Ascending aorta (tissue), 2 donors: ENCODE data around the gene FKTN. TPM values are rescaled to one million over a fixed set of nuclear protein-coding genes. Genes with fewer than 3 reads are reported as not detected.
A peak's percentile ranks its signal among the peaks of the same experiment; 100 is the strongest.
"Not testable (repeated sequence)": the region's sequence is repeated elsewhere in the genome, so short reads cannot be mapped to it uniquely, and the experiment has no call there.

Source experiments
- DNase-seq, 2 donors: peaks; one replicate each; pipeline ENCODE4 v3.0.0-alpha.2; 2019; ENCODE audit warnings: low spot score in 2 of 2
- H3K27ac ChIP-seq, 2 donors: fragments of 200-600 bp; sonication (generic); one replicate each; pipeline ENCODE4 v1.5.1; 2016 to 2017; ENCODE audit warnings: mild to moderate bottlenecking in 1 of 2
- H3K27me3 ChIP-seq: fragments of 200-600 bp; sonication (generic); one replicate; pipeline ENCODE4 v1.5.1; 2017
- H3K36me3 ChIP-seq, 2 donors: fragments of 200-600 bp; sonication (generic); one replicate each; pipeline ENCODE4 v1.5.1; 2016
- H3K4me1 ChIP-seq, 2 donors: fragments of 200-600 bp; sonication (generic); one replicate each; pipeline ENCODE4 v1.5.1; 2016 to 2017; ENCODE audit warnings: mild to moderate bottlenecking in 1 of 2
- H3K4me3 ChIP-seq, 2 donors: fragments of 200-600 bp; sonication (generic); one replicate each; pipeline ENCODE4 v1.5.1; 2016 to 2017; ENCODE audit warnings: mild to moderate bottlenecking in 1 of 2
- H3K9me3 ChIP-seq, 2 donors: fragments of 200-600 bp; sonication (generic); one replicate each; pipeline ENCODE4 v1.5.1; 2016
- intact Hi-C: fragments of 100-400 bp; cut with DNase I; formaldehyde crosslinking; loops from one replicate; pipeline ENCODE4 v1.15.1; 2023
- total RNA-seq: library from RNA; depleted of rRNA; stranded (reverse); fragments of >200 nt; gene quantifications from one replicate; pipeline ENCODE4 v1.1.0, GENCODE V29; 2016
- TF ChIP-seq, protein P1 (sequence below), 3 experiments: fragments of 200-600 bp in 2 of 3; fragments of 450-650 bp in 1 of 3; sonication (generic) in 2 of 3; IDR thresholded peaks; one replicate each; pipeline ENCODE4 v1.5.1; 2016 to 2019; ENCODE audit warnings: antibody characterized with exemption in 3 of 3, mild to moderate bottlenecking in 1 of 3, moderate library complexity in 1 of 3

The FKTN gene
- total RNA-seq: 5.4 TPM

DNA sequence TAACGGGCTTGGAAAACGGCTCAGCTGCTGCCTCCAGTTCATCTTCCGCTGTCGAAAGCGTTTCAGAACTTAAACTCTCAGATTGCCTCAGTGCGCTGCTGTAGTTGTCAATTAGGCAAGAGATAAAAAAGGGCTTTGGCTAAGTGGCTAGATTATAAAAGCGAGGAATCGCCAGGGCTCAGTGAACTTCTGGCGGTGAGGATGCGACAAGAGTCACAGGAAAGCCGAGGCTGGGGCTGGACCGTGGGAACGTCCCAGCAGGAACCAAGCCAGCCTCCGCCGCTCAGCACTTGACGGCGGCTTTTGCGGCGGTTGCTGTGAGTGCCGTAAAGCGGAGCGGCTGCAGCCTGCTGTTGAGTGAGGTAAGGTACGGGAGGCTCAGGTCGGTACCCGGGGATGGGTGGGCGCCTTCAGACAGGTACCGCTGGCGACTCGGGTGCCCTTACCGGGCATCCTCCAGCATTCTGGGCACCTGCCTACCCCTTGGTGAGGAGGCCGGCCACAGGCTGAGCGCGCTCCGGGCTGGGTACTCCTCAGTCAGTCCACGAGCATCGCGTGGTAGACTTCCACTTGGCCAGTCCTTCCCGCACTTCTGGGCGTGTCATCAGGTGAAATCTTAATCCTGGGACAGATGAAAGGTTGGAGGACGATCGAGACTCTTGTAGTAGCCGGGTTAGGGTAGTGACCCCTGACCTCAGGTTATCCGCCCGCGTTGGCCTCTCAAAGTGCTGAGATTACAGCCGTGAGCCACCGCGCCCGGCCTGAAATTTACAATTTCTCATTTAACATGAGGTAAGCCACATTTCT lies at the start of gene FKTN:
Gene FKTN (plus strand): TSS at position 328 of the 807 bp plus-strand sequence. CDS start 16,902 bp downstream, outside the sequence.
- Histone ChIP-seq H3K27ac (peak within 1 kb of the TSS; percentile 54 to 56), H3K4me3 (peak within 1 kb of the TSS; percentile 72 to 85), H3K36me3 (peaks cover 0 to 14% of the 10 kb centered on the region in 2 donors), H3K27me3 (no peaks in the 10 kb centered on the region), H3K4me1 (peaks cover 0 to 8% of the 10 kb centered on the region in 2 donors), H3K9me3 (peaks cover 0 to 15% of the 10 kb centered on the region in 2 donors)
- intact Hi-C loops: loop anchor here (5.0 to 10.0 kb wide), 2 partner anchors 111 to 643 kb away; partner anchors contain the start of gene FSD1L
- peak; percentile 64 to 91 for DNase-seq
- TF ChIP-seq, protein P1, sequence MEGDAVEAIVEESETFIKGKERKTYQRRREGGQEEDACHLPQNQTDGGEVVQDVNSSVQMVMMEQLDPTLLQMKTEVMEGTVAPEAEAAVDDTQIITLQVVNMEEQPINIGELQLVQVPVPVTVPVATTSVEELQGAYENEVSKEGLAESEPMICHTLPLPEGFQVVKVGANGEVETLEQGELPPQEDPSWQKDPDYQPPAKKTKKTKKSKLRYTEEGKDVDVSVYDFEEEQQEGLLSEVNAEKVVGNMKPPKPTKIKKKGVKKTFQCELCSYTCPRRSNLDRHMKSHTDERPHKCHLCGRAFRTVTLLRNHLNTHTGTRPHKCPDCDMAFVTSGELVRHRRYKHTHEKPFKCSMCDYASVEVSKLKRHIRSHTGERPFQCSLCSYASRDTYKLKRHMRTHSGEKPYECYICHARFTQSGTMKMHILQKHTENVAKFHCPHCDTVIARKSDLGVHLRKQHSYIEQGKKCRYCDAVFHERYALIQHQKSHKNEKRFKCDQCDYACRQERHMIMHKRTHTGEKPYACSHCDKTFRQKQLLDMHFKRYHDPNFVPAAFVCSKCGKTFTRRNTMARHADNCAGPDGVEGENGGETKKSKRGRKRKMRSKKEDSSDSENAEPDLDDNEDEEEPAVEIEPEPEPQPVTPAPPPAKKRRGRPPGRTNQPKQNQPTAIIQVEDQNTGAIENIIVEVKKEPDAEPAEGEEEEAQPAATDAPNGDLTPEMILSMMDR (IDR thresholded peaks at IDR 0.05): no peak

DNA sequence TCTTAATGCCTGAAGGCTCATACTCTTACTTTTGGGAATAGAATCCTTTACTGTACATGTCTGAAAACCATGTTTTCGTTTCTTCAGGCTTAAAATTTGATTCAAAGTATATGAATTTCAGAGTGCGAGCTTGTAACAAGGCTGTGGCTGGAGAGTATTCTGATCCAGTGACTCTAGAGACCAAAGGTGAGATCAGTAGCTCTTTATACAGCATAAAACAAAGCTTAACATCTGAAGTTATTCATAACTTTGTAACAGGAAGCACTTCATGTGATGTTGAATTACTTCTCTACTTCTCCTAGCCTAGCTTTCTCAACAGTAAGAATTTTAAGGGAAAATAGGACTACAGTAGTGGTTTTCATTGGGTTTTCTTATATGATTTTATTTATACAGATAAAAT lies 49.4 kb upstream of the FKTN start:
- H3K36me3 ChIP-seq: peaks cover 0 to 13% of the 10 kb centered on the region in 2 donors
- no peak for DNase-seq
- no peaks in the 10 kb centered on the region for H3K4me1 ChIP-seq
- TF ChIP-seq, protein P1 (IDR thresholded peaks at IDR 0.05): no peak
- H3K27ac ChIP-seq: no peak overlapping the region
- intact Hi-C loops: no loop called here
- H3K4me3 ChIP-seq: no peak overlapping the region
- H3K9me3 ChIP-seq: no peaks in the 10 kb centered on the region
- H3K27me3 ChIP-seq: no peaks in the 10 kb centered on the region

DNA sequence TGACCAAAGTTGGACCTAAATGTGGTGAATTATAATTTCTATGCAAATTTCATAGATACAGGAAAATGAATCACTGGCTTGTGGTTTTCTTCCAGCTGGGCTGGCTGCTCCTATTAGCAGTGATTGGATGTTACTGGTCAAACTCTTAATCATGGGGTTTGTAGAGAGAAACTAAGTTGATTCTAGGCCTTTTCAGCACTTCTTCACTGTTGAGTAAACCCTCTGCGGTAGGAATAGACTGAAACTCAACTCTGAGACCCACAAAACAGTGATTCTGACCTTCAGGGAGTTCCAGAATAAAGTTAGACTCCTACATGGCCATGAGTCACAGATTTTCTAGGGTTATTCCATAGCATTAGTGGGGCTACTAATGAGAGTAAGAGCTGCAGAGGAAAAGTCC lies 47.9 kb upstream of the FKTN start:
- TF ChIP-seq, protein P1 (IDR thresholded peaks at IDR 0.05): no peak

DNA sequence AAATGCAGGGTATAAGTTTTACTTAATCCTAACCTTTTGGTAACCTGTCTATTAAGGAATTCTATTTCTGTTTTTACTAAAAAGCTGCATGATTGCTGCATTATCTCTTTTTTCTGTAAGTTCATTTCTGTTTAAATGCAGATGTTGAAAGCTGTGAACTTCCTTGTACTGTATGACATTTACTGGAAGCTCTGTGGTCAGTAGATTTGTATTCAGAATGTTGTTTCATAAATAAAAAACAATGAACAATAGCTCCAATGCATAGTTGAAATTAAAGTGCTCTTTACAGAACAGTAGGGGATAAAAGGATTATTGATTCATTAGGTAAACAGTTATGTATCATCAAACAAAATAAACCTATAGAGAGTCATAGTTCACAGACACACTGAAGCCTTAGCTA lies 46.5 kb upstream of the FKTN start:
- H3K9me3 ChIP-seq: no peaks in the 10 kb centered on the region
- TF ChIP-seq, protein P1 (IDR thresholded peaks at IDR 0.05): no peak
- peaks cover 0 to 22% of the 10 kb centered on the region in 2 donors for H3K36me3 ChIP-seq
- DNase-seq: no peak
- H3K4me3 ChIP-seq: no peak overlapping the region
- H3K27me3 ChIP-seq: no peaks in the 10 kb centered on the region
- no peak overlapping the region for H3K27ac ChIP-seq
- no peaks in the 10 kb centered on the region for H3K4me1 ChIP-seq
- intact Hi-C loops: no loop called here

More for the DNA sequence above, 47.9 kb upstream of the FKTN start:
- no peak for DNase-seq
- H3K9me3 ChIP-seq: no peaks in the 10 kb centered on the region
- H3K4me1 ChIP-seq: no peaks in the 10 kb centered on the region
- no peaks in the 10 kb centered on the region for H3K27me3 ChIP-seq
- H3K36me3 ChIP-seq: peaks cover 0 to 16% of the 10 kb centered on the region in 2 donors
- H3K4me3 ChIP-seq: no peak overlapping the region
- H3K27ac ChIP-seq: no peak overlapping the region
- intact Hi-C loops: no loop called here

DNA sequence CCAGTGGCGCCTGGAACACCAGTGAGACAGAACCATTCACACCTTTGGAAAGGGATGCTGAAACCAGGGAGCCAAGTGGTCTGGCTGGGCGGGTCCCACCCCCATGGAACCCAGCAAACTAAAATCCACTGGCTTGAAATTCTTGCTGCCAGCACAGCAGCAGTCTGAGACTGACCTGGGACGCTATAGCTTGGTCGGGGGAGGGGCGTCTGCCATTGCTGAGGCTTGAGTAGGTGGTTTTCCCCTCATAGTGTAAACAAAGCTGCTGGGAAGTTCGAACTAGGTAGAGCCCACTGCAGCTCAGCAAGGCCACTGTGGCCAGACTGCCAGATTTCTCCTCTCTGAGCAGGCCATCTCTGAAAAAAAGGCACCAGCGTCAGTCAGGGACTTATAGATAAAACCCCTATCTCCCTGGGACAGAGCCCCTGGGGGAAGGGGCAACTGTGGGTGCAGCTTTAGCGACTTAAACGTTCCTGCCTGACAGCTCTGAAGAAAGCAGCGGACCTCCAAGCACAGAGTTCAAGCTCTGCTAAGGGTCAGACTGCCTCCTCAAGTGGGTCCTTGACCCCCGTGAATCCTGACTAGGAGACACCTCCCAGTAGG lies 42.0 kb upstream of the FKTN start:
- no peaks in the 10 kb centered on the region for H3K27me3 ChIP-seq
- no peak for DNase-seq
- H3K27ac ChIP-seq: no peak overlapping the region
- no peaks in the 10 kb centered on the region for H3K4me1 ChIP-seq
- H3K4me3 ChIP-seq: no peak overlapping the region
- H3K9me3 ChIP-seq: no peaks in the 10 kb centered on the region
- TF ChIP-seq, protein P1 (IDR thresholded peaks at IDR 0.05): no peak
- intact Hi-C loops: no loop called here
- peaks cover 0 to 9% of the 10 kb centered on the region in 2 donors for H3K36me3 ChIP-seq

DNA sequence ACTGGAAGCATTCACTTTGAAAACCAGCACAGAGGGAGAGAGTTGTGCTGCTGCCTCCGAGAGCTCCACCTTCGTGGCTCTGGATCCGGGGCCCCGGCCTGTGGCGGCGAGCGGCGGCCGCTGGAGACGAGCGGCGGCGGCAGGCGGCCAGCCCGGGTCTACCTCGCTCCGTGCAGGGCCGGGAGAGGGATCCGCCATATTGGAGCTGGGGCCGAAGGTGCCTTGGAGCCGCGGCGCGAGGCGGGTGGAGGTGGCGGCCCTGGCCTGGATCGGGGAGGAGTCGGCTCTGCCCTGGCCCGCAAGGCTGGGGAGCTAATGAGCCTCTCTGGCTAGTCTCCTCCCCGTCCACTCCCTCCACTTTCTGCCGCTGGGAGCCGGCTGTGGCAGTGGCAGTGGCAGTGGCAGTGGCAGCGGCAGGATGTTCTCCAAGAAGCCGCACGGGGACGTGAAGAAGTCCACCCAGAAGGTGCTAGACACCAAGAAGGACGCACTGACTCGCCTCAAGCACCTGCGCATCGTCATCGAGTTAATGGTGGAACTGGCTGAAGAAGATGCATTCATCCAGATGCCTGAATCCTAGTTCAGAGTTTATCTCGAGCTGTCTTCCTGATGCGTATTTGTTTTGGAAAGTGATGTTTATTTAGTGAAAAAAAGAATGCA lies 38.1 kb upstream of the FKTN start:
- H3K4me1 ChIP-seq, H3K36me3 ChIP-seq, DNase-seq, H3K27me3 ChIP-seq, H3K9me3 ChIP-seq, intact Hi-C loops: not testable (repeated sequence)
- Histone ChIP-seq H3K27ac (peak overlapping the region in 1 of 2 donors; percentile 78), H3K4me3 (peak overlapping the region; percentile 45 to 64)

DNA sequence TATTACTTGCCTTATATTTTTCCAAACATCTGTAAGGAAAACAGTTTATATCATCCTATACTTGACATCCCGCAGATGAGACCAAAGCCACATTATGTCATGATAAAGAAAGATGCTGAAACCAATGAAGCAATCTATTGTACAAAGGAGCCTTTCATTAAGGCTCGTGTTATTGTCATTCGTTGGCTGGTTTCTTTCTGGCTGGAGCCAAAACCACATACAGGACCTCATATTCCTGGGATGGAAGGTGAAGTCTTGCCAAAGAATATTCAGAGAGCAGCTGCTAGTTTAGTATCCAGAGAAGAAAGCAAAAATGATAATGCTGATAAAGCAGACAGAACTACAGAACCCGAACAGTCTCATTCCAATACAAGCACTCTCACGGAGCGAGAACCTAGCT lies 36.9 kb upstream of the FKTN start:
- DNase-seq, H3K4me1 ChIP-seq, H3K27me3 ChIP-seq, H3K9me3 ChIP-seq, H3K4me3 ChIP-seq, intact Hi-C loops, H3K36me3 ChIP-seq, H3K27ac ChIP-seq: not testable (repeated sequence)

DNA sequence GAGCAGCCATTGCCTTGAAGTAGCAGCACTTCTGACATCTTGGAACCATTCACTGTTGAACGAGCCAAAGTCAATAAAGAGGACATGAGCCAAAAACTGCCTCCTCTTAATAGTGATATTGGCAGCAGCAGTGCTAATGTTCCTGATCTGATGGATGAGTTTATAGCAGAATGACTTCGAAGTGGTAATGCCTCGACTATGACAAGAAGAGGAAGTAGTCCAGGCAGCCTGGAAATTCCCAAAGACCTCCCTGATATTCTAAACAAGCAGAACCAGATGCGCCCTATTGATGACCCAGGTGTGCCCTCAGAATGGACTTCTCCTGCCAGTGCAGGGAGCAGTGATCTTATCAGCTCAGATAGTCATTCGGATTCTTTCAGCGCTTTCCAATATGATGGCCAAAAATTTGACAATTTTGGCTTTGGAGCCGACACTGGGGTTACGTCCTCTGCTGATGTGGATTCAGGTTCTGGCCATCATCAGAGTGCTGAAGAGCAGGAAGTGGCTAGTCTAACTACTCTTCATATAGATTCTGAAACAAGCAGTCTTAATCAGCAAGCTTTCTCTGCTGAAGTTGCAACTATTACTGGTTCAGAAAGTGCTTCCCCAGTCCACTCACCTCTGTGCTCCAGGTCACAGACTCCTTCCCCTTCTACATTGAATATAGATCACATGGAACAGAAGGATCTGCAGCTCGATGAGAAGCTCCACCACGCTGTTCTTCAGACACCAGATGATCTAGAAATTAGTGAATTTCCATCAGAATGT lies 35.1 kb upstream of the FKTN start:
- H3K27me3 ChIP-seq, intact Hi-C loops: not testable (repeated sequence)

More for the DNA sequence above, 35.1 kb upstream of the FKTN start:
- not testable (repeated sequence) for H3K4me3 ChIP-seq, H3K4me1 ChIP-seq, H3K27ac ChIP-seq, DNase-seq, H3K9me3 ChIP-seq, H3K36me3 ChIP-seq
